Subcutaneous adipose tissue (tissue), 4 donors: ENCODE measurements around the gene DCC. TPM values are rescaled to one million over a fixed set of nuclear protein-coding genes. Genes with fewer than 3 reads are reported as not detected.

Source experiments
- total RNA-seq, 4 donors: library from RNA; depleted of rRNA; stranded (reverse); fragments of >200 nt; gene quantifications; one replicate each; pipeline ENCODE4 v1.1.0, GENCODE V29; 2016
- TF ChIP-seq, protein P1 (sequence below): fragments of 450-650 bp; IDR thresholded peaks from one replicate; pipeline ENCODE4 v1.5.1; 2016; ENCODE audit warnings: low read depth, mild to moderate bottlenecking, control low read depth, antibody characterized with exemption, moderate library complexity

The DCC gene
- total RNA-seq, 4 donors from 2014 or later = not detected

DNA sequence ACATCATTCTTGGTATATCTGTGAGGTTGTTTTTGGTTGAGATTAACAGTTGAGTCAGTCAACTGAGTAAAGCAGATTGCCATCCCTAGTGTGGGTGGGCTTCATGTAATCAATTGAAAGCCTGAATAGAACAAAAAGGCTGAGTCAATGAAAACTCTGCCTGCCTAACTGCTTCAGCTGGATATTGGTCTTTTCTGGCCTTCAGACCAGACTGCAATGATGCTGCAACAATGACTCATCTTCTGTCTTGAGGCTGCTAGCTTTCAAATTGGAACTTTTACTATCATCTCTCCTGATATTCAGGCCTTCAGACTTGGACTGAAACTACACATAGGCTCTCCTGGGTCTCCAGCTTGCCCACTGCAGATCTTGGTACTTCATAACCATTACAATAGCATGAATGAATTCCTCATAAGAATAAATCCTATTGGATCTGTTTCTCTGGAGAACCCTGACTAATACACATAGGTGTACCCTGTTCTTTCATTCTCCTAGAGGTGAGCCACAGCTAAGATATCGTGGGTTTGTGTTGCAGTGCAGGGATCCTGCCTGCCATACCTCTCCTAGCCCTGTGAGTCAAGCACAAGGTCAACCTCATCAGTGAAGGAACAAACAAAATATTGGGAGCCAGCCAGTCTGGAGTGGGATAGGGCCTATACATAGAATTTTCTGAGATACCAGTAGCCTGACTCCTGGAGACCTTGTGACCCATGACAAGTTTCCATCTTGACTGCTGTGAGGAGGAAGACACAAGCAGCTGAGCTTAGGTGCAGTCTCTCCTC is 473.8 kb downstream of the DCC start:
- TF ChIP-seq, protein P1, sequence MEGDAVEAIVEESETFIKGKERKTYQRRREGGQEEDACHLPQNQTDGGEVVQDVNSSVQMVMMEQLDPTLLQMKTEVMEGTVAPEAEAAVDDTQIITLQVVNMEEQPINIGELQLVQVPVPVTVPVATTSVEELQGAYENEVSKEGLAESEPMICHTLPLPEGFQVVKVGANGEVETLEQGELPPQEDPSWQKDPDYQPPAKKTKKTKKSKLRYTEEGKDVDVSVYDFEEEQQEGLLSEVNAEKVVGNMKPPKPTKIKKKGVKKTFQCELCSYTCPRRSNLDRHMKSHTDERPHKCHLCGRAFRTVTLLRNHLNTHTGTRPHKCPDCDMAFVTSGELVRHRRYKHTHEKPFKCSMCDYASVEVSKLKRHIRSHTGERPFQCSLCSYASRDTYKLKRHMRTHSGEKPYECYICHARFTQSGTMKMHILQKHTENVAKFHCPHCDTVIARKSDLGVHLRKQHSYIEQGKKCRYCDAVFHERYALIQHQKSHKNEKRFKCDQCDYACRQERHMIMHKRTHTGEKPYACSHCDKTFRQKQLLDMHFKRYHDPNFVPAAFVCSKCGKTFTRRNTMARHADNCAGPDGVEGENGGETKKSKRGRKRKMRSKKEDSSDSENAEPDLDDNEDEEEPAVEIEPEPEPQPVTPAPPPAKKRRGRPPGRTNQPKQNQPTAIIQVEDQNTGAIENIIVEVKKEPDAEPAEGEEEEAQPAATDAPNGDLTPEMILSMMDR = no peak

DNA sequence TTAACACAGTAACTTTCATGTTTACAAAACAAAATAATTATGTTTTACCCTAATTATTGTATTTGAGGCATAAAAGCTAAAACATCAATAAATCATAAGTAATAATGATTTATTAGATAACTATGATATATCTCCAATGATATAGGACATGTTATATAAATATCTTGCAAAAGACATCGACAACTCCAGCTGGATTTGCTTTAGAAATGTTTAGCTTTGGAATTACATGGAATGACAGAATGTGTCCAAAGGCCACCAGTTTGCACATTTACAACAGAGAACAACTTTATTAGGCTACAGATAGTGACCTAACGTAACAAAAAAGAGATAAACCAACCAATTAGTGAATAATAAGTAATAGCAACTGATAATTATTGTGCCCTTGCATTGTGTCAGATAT is 475.7 kb downstream of the DCC start:
- TF ChIP-seq, protein P1 = no peak

DNA sequence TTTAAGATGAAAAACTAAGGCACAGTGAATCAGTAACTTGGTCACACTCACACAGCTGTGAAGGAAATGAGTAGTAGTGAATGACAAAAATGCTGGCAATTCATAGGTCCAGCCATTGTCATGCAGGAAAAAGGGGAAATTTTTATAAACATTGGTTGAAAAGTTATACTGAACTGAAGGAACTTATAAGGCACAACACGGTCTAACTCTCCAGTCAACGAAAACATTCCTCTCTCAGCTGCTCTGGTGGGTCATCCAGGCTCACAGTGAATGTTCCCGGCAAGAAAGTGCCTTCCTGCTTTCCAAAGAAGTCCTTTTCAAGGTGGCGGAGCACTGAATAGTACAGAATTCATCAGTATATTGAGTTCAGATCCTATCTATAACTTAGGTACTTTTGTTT is 476.1 kb downstream of the DCC start:
- TF ChIP-seq, protein P1 = no peak

DNA sequence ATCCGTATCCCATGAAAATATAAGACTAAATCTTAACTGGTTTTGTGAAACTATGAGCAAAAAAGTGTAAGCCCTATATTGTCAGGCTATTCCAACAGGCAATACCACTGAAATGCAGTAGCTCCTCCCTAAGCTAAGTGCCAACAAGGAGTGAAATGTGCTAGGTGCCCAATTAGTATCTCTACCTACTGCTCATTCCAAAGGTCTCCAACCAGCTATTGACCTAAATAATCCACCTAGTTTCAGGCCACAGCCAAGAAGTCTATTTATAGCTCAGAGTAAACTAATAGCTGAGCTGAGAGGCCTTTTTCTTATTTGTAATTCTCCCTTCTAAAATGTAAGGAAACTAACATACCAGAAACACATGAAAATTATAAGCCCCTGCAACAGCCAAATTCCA is 482.2 kb downstream of the DCC start:
- TF ChIP-seq, protein P1 = no peak

DNA sequence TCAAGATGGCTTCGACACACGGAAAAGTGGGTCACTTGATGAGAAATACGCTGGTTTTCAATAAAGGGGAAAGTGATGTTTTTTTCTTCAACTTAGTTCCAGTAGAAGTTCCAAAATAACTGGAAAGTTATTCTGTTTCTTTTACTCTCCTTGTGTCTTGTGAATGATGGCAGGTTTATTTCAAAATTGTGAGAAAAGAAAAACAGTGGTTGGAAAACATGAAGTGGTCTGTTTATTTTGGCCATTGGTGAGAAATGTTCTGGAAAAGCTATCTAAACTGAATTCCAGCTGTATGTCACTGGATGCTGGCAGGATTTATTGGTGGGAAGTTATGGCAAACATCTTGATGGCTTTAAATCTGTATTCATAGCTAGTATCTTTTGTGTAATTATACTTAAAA is 484.1 kb downstream of the DCC start:
- TF ChIP-seq, protein P1 = no peak

DNA sequence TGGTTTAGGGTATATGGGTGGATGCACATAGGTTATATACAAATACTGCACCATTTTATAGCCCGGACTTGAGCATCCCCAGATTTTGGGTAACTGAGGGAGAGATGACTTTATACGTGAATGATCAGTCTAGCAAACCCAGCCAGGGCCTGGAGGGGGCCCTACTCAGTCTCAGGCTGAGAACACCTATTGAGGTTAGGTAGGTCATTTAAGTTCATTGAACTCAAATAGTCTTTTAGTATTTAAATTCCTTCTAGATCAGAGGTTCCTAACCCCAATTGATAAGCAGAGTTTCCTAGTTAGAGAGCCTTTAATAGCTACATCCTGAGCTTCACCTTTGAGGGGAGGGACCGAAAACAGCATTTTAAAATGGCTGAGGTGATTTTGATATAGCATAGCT is 487.0 kb downstream of the DCC start:
- TF ChIP-seq, protein P1 = no peak

- TF ChIP-seq, protein P1 = no peak
Observed at GRCh38 chr18:52829320-52829719, 489.3 kb downstream of the DCC start.
